NCI-H2029 (cell line): ENCODE data around the gene SYN1.
A peak's percentile ranks its signal among the peaks of the same experiment; 100 is the strongest.

Experiments used
- DNase-seq: peaks from one replicate; lab custom pipeline; 2025; lab: John Stamatoyannopoulos, UW

SYN1 gene

GRCh38 chrX:47523297-47523696 is 96.4 kb downstream of the SYN1 start:
- DNase-seq: peak; percentile 23
